Measurements from ENCODE around the gene RARB.

DNA sequence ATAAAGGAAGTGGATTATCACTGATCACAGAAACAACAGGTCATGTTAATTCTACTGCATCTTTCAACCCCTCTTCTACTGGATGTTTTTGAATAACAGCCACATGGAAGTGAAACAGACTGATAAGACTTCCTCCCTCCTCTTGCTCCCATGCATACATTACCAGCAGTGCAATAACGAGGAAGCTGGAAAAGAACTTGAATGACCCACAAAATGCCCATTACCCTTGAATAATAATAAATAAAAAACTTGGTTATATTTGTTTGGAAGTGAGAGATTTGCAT is 51.6 kb downstream of the RARB start:
- no peak for TF ChIP-seq CTCF (conservative IDR thresholded peaks at IDR 0.05; ENCODE audit: low read depth, low read length)
- TF ChIP-seq EZH2 (IDR thresholded peaks at IDR 0.05; ENCODE audit: borderline replicate concordance, low read depth, low read length, poor library complexity, severe bottlenecking), result no peak
